ENCODE results near the gene MRGPRF. TPM values are rescaled to one million over a fixed set of nuclear protein-coding genes. Genes with fewer than 3 reads are reported as not detected.

MRGPRF gene
- total and polyA plus RNA-seq, 2 donors (not counting 1 experiment from before 2014, with no cell fraction given): not detected

GRCh38 chr11:69039501-69039900 is 26.5 kb upstream of the MRGPRF start:
- H3K27me3 Mint-ChIP-seq: peaks cover 19% of the 10 kb centered on the region

GRCh38 chr11:69037544-69037943 is 24.5 kb upstream of the MRGPRF start:
- ChIA-PET CTCF (no interaction called here), POLR2A (no interaction called here)
- intact Hi-C loops (cut with micrococcal nuclease): no loop called here
- ATAC-seq (ENCODE audit: low read depth): no peak
- H3K9ac ChIP-seq (ENCODE audit: low read length): no peak overlapping the region
- H2AFZ ChIP-seq (ENCODE audit: insufficient read depth, low read depth, low read length, poor library complexity, severe bottlenecking): no peak overlapping the region
- no peak for DNase-seq
- H3K4me1 ChIP-seq (ENCODE audit: control insufficient read depth in 2 of 2, insufficient read depth in 2 of 2, low read length in 2 of 2): no peaks in the 10 kb centered on the region
- no peaks in the 10 kb centered on the region for H4K20me1 ChIP-seq (ENCODE audit: control insufficient read depth, insufficient read depth, low read length, poor library complexity, severe bottlenecking)
- Mint-ChIP-seq H3K27me3 (peaks cover 22% of the 10 kb centered on the region), H3K9me3 (ENCODE audit: insufficient read depth) (no peaks in the 10 kb centered on the region), H3K27ac (no peak overlapping the region), H3K4me3 (no peak overlapping the region), H3K4me1 (peaks cover 4% of the 10 kb centered on the region)
- no peaks in the 10 kb centered on the region for H3K79me2 ChIP-seq (ENCODE audit: control insufficient read depth, insufficient read depth, low read length)
- no peak overlapping the region for H3K4me2 ChIP-seq (replicated peaks; ENCODE audit: low read depth, low read length, poor library complexity, severe bottlenecking)
- TF ChIP-seq, protein P1, sequence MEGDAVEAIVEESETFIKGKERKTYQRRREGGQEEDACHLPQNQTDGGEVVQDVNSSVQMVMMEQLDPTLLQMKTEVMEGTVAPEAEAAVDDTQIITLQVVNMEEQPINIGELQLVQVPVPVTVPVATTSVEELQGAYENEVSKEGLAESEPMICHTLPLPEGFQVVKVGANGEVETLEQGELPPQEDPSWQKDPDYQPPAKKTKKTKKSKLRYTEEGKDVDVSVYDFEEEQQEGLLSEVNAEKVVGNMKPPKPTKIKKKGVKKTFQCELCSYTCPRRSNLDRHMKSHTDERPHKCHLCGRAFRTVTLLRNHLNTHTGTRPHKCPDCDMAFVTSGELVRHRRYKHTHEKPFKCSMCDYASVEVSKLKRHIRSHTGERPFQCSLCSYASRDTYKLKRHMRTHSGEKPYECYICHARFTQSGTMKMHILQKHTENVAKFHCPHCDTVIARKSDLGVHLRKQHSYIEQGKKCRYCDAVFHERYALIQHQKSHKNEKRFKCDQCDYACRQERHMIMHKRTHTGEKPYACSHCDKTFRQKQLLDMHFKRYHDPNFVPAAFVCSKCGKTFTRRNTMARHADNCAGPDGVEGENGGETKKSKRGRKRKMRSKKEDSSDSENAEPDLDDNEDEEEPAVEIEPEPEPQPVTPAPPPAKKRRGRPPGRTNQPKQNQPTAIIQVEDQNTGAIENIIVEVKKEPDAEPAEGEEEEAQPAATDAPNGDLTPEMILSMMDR (IDR thresholded peaks at IDR 0.05): no peak
- TF ChIP-seq EZH2 (IDR thresholded peaks at IDR 0.05; ENCODE audit: borderline replicate concordance, insufficient read depth, low read depth, low read length, poor library complexity, severe bottlenecking): no peak
- H3K27me3 ChIP-seq (replicated peaks in 1 of 4; ENCODE audit: control extremely low read depth in 1 of 4, control insufficient read depth in 3 of 4, insufficient read depth in 4 of 4, low read length in 3 of 4): no peaks in the 10 kb centered on the region
- WGBS (ENCODE audit: insufficient coverage): 93% methylated on average over 5 of the region's 8 CpGs
- H3K4me3 ChIP-seq (ENCODE audit: control extremely low read depth in 1 of 5, extremely low read depth in 1 of 5, insufficient read depth in 1 of 5, low read depth in 2 of 5, low read length in 4 of 5): no peak overlapping the region
- no peaks in the 10 kb centered on the region for H3K36me3 ChIP-seq (replicated peaks in 1 of 2; ENCODE audit: control extremely low read depth in 1 of 2, control insufficient read depth in 1 of 2, extremely low read depth in 1 of 2, insufficient read depth in 2 of 2, low read length in 1 of 2)
- no peak overlapping the region for H3K27ac ChIP-seq (ENCODE audit: low read length in 2 of 2)
- H3K9me3 ChIP-seq (ENCODE audit: control extremely low read depth in 1 of 3, control insufficient read depth in 2 of 3, insufficient read depth in 1 of 3, low read length in 2 of 3): no peaks in the 10 kb centered on the region

More at GRCh38 chr11:69039501-69039900, 26.5 kb upstream of the MRGPRF start:
- no CpG with 5 or more reads among the region's 1 CpG for WGBS (ENCODE audit: insufficient coverage)
- POLR2A ChIA-PET: no interaction called here
- Mint-ChIP-seq H3K4me3 (no peak overlapping the region), H3K27ac (no peak overlapping the region), H3K4me1 (peaks cover 4% of the 10 kb centered on the region), H3K9me3 (ENCODE audit: insufficient read depth) (no peaks in the 10 kb centered on the region)
- H3K4me2 ChIP-seq (replicated peaks; ENCODE audit: low read depth, low read length, poor library complexity, severe bottlenecking): no peak overlapping the region
- H3K4me3 ChIP-seq (ENCODE audit: control extremely low read depth in 1 of 5, extremely low read depth in 1 of 5, insufficient read depth in 1 of 5, low read depth in 2 of 5, low read length in 4 of 5): no peak overlapping the region
- H3K9ac ChIP-seq (ENCODE audit: low read length): no peak overlapping the region
- DNase-seq (no peak), ATAC-seq (ENCODE audit: low read depth) (no peak)
- no peak overlapping the region for H2AFZ ChIP-seq (ENCODE audit: insufficient read depth, low read depth, low read length, poor library complexity, severe bottlenecking)
- H3K36me3 ChIP-seq (replicated peaks in 1 of 2; ENCODE audit: control extremely low read depth in 1 of 2, control insufficient read depth in 1 of 2, extremely low read depth in 1 of 2, insufficient read depth in 2 of 2, low read length in 1 of 2): no peaks in the 10 kb centered on the region
- intact Hi-C loops (cut with micrococcal nuclease): no loop called here
- TF ChIP-seq, protein P1 (IDR thresholded peaks at IDR 0.05): no peak
- no peak for TF ChIP-seq EZH2 (IDR thresholded peaks at IDR 0.05; ENCODE audit: borderline replicate concordance, insufficient read depth, low read depth, low read length, poor library complexity, severe bottlenecking)
- H3K4me1 ChIP-seq (ENCODE audit: control insufficient read depth in 2 of 2, insufficient read depth in 2 of 2, low read length in 2 of 2): no peaks in the 10 kb centered on the region
- H3K79me2 ChIP-seq (ENCODE audit: control insufficient read depth, insufficient read depth, low read length): no peaks in the 10 kb centered on the region
- H3K9me3 ChIP-seq (ENCODE audit: control extremely low read depth in 1 of 3, control insufficient read depth in 2 of 3, insufficient read depth in 1 of 3, low read length in 2 of 3): no peaks in the 10 kb centered on the region
- H4K20me1 ChIP-seq (ENCODE audit: control insufficient read depth, insufficient read depth, low read length, poor library complexity, severe bottlenecking): no peaks in the 10 kb centered on the region
- no peaks in the 10 kb centered on the region for H3K27me3 ChIP-seq (replicated peaks in 1 of 4; ENCODE audit: control extremely low read depth in 1 of 4, control insufficient read depth in 3 of 4, insufficient read depth in 4 of 4, low read length in 3 of 4)
- CTCF ChIA-PET: no interaction called here
- no peak overlapping the region for H3K27ac ChIP-seq (ENCODE audit: low read length in 2 of 2)

Measured in B cell (primary cell).